B cell (primary cell): ENCODE measurements around the gene IQCM. TPM values are rescaled to one million over a fixed set of nuclear protein-coding genes. Genes with fewer than 3 reads are reported as not detected.

Experiments used
- ATAC-seq: fragments of 200-7000 bp; cut with Tn5 transposase; one replicate; pipeline ENCODE4 v1.10.0; 2021; ENCODE audit warnings: low read depth, mild to moderate bottlenecking, moderate number of reproducible peaks, moderate library complexity
- CTCF ChIA-PET: fragments of 350-600 bp; sonication (Branson Sonifier 250); formaldehyde crosslinking; loops from one replicate; lab custom pipeline; 2021; ENCODE audit warnings: antibody characterized with exemption, inconsistent platforms; lab: Charles Lee
- POLR2A ChIA-PET: fragments of 350-600 bp; sonication (Branson Sonifier 250); formaldehyde crosslinking; loops from one replicate; lab custom pipeline; 2021; ENCODE audit warnings: antibody characterized with exemption; lab: Charles Lee
- DNase-seq: peaks from one replicate; pipeline ENCODE4 v3.0.0; 2013
- H2AFZ ChIP-seq: 2 replicates; pipeline ENCODE4 v1.6.1; 2012; ENCODE audit warnings: mild to moderate bottlenecking, low read depth, low read length; ENCODE audit not compliant: insufficient read depth, poor library complexity, severe bottlenecking
- H3K27ac ChIP-seq, 2 donors: 1 replicate in 1 of 2; 2 replicates in 1 of 2; pipeline ENCODE4 v1.5.1; 2012 to 2013; ENCODE audit warnings: low read length in 2 of 2, mild to moderate bottlenecking in 2 of 2, moderate library complexity in 1 of 2
- H3K27me3 ChIP-seq, 4 experiments: fragments of 200-600 bp in 1 of 4; sonication (generic) in 1 of 4; replicated peaks in 1 of 4; 1 replicate in 2 of 4; 2 replicates in 2 of 4; pipeline versions ENCODE4 v1.6.1 to v1.7.0; 2013 to 2016; ENCODE audit warnings: low read length in 3 of 4, mild to moderate bottlenecking in 2 of 4, mixed read lengths in 1 of 4, moderate library complexity in 1 of 4; ENCODE audit not compliant: insufficient read depth in 4 of 4, control insufficient read depth in 3 of 4; ENCODE audit errors: control extremely low read depth in 1 of 4
- H3K36me3 ChIP-seq, 2 experiments: replicated peaks in 1 of 2; 1 replicate in 1 of 2; 2 replicates in 1 of 2; pipeline versions ENCODE4 v1.6.1 to v1.7.1; 2013; ENCODE audit warnings: low read length in 1 of 2; ENCODE audit not compliant: insufficient read depth in 2 of 2, control insufficient read depth in 1 of 2; ENCODE audit errors: control extremely low read depth in 1 of 2, extremely low read depth in 1 of 2
- H3K4me1 ChIP-seq, 2 donors: fragments of 200-600 bp in 1 of 2; sonication (generic) in 1 of 2; 1 replicate in 1 of 2; 2 replicates in 1 of 2; pipeline versions ENCODE4 v1.5.1 to v1.6.1; 2013 to 2017; ENCODE audit warnings: low read length in 2 of 2; ENCODE audit not compliant: control insufficient read depth in 2 of 2, insufficient read depth in 2 of 2
- H3K4me2 ChIP-seq: replicated peaks from 2 replicates; pipeline ENCODE3; 2012; ENCODE audit warnings: mild to moderate bottlenecking, low read depth, low read length; ENCODE audit not compliant: poor library complexity, severe bottlenecking
- H3K4me3 ChIP-seq, 5 experiments: fragments of 200-600 bp in 1 of 5; sonication (generic) in 1 of 5; 1 replicate in 3 of 5; 2 replicates in 2 of 5; pipeline versions ENCODE4 v1.5.1 to v1.7.0; 2011 to 2016; ENCODE audit warnings: low read length in 4 of 5, mild to moderate bottlenecking in 4 of 5, low read depth in 2 of 5, control low read depth in 1 of 5, moderate library complexity in 1 of 5; ENCODE audit not compliant: insufficient read depth in 1 of 5; ENCODE audit errors: control extremely low read depth in 1 of 5, extremely low read depth in 1 of 5
- H3K79me2 ChIP-seq: fragments of 200-600 bp; sonication (generic); one replicate; pipeline ENCODE4 v1.6.0; 2016; ENCODE audit warnings: low read length; ENCODE audit not compliant: control insufficient read depth, insufficient read depth
- H3K9ac ChIP-seq: fragments of 200-600 bp; sonication (generic); 2 replicates; pipeline ENCODE4 v1.6.1; 2017; ENCODE audit warnings: mild to moderate bottlenecking, low read length, moderate library complexity
- H3K9me3 ChIP-seq, 3 donors: one replicate each; pipeline versions ENCODE4 v1.6.1 to v1.7.1; 2013; ENCODE audit warnings: low read length in 2 of 3; ENCODE audit not compliant: control insufficient read depth in 2 of 3, insufficient read depth in 1 of 3; ENCODE audit errors: control extremely low read depth in 1 of 3
- H4K20me1 ChIP-seq: 2 replicates; pipeline ENCODE4 v1.6.0; 2012; ENCODE audit warnings: mild to moderate bottlenecking, low read length; ENCODE audit not compliant: insufficient read depth, control insufficient read depth, poor library complexity, severe bottlenecking
- H3K27ac Mint-ChIP-seq: one replicate; pipeline ENCODE4 v1.8.0; 2021; ENCODE audit warnings: mixed read lengths
- H3K27me3 Mint-ChIP-seq: one replicate; pipeline ENCODE4 v1.8.0; 2021; ENCODE audit warnings: mixed read lengths
- H3K4me1 Mint-ChIP-seq: one replicate; pipeline ENCODE4 v1.8.0; 2021; ENCODE audit warnings: mixed read lengths
- H3K4me3 Mint-ChIP-seq: one replicate; pipeline ENCODE4 v1.8.0; 2021; ENCODE audit warnings: mixed read lengths
- H3K9me3 Mint-ChIP-seq: one replicate; pipeline ENCODE4 v1.8.0; 2022; ENCODE audit warnings: mixed read lengths; ENCODE audit not compliant: insufficient read depth
- EZH2 ChIP-seq: IDR thresholded peaks from 2 replicates; pipeline ENCODE4 v1.6.1; 2012; ENCODE audit warnings: borderline replicate concordance, low read depth, mild to moderate bottlenecking, moderate library complexity, low read length; ENCODE audit not compliant: insufficient read depth, poor library complexity, severe bottlenecking
- WGBS: methylation state at CpG from one replicate; pipeline ENCODE4 v1.1.5; 2013; ENCODE audit warnings: missing lambda C conversion rate; ENCODE audit not compliant: insufficient coverage; 5-methylcytosine and 5-hydroxymethylcytosine counted together
- intact Hi-C: fragments of 100-400 bp; cut with micrococcal nuclease; formaldehyde crosslinking; loops from one replicate; pipeline ENCODE4 v1.10.0; 2022
- polyA plus RNA-seq: library from polyadenylated mRNA; depleted of rRNA; stranded (reverse); fragments of >200 nt; gene quantifications from 2 replicates; pipeline ENCODE4 v1.2.3, GENCODE V29; 2012
- total RNA-seq, 2 donors: library from RNA; stranded (reverse); fragments of 120-200 nt in 1 of 2; gene quantifications; 1 replicate in 1 of 2; 2 replicates in 1 of 2; pipeline versions ENCODE4 v1.2.3 to v1.2.4, GENCODE V29; 2013 to 2022
- TF ChIP-seq, protein P1 (sequence below): fragments of 200-600 bp; IDR thresholded peaks from one replicate; pipeline ENCODE4 v1.8.0; 2022; ENCODE audit warnings: antibody characterized with exemption, mild to moderate bottlenecking

Gene IQCM
- total and polyA plus RNA-seq, 2 donors (not counting 1 experiment from before 2014, with no cell fraction given): not detected

DNA sequence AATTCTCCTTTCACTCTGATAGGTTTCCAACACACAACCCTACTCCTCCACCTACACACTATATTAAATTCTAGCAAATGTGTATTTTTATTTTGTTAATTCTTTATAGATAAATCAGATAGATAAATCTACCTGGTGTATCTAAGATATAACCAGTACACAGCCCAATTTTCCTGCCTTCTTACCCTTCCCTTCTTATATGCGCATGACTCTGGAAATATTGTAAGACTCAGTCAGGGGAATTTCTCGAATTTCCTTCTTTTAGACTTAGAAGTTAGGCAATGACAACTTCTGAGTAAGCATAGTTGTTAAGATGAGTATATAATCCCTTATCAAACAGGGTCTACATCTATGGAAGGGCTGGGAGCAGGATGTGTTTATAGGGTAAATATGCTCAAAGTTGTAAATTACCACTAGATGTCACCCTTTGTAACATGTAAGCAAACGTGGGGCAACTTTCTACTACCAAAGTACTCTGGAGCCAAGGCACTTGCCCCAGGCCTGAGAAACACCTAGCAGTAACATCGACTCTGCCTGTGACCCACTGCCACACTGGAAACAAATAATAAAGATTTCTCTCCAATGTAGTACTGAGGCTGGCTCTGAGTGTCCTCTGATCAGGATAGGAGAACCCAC lies 444.7 kb downstream of the IQCM start:
- H3K27ac Mint-ChIP-seq: no peak overlapping the region
- intact Hi-C loops: no loop called here
- Histone ChIP-seq H3K79me2 (no peaks in the 10 kb centered on the region), H4K20me1 (no peaks in the 10 kb centered on the region), H3K9ac (no peak overlapping the region), H3K9me3 (no peaks in the 10 kb centered on the region), H3K27ac (no peak overlapping the region), H3K27me3 (no peaks in the 10 kb centered on the region), H3K4me2 (no peak overlapping the region), H3K36me3 (no peaks in the 10 kb centered on the region), H2AFZ (no peak overlapping the region), H3K4me3 (no peak overlapping the region), H3K4me1 (no peaks in the 10 kb centered on the region)
- DNase-seq (no peak), ATAC-seq (no peak)
- ChIA-PET CTCF (no interaction called here), POLR2A (no interaction called here)
- no peak for TF ChIP-seq EZH2
- TF ChIP-seq, protein P1, sequence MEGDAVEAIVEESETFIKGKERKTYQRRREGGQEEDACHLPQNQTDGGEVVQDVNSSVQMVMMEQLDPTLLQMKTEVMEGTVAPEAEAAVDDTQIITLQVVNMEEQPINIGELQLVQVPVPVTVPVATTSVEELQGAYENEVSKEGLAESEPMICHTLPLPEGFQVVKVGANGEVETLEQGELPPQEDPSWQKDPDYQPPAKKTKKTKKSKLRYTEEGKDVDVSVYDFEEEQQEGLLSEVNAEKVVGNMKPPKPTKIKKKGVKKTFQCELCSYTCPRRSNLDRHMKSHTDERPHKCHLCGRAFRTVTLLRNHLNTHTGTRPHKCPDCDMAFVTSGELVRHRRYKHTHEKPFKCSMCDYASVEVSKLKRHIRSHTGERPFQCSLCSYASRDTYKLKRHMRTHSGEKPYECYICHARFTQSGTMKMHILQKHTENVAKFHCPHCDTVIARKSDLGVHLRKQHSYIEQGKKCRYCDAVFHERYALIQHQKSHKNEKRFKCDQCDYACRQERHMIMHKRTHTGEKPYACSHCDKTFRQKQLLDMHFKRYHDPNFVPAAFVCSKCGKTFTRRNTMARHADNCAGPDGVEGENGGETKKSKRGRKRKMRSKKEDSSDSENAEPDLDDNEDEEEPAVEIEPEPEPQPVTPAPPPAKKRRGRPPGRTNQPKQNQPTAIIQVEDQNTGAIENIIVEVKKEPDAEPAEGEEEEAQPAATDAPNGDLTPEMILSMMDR: no peak
- no peak overlapping the region for H3K4me3 Mint-ChIP-seq
- 40% methylated on average over 2 of the region's 4 CpGs for WGBS
- no peaks in the 10 kb centered on the region for H3K9me3 Mint-ChIP-seq
- H3K27me3 Mint-ChIP-seq: no peaks in the 10 kb centered on the region
- no peaks in the 10 kb centered on the region for H3K4me1 Mint-ChIP-seq

DNA sequence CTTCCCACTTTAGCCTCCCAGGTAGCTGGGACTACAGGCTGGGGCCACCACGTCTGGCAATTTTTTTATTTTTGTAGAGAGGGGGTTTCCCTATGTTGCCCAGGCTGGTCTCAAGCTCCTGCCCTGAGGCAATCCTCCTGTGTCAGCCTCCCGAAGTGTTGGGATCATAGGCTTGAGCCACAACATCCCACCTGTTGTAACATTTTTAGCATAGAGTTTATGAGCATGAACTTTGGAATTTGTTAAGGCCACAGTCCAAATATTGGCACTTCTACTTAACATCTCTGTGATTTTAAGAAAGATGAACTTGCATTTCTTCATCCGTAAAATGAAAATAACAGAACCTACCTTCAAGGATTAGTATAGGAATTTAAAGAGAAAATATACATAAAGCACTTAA lies 445.6 kb downstream of the IQCM start:
- ATAC-seq (no peak), DNase-seq (no peak)
- intact Hi-C loops: no loop called here
- POLR2A ChIA-PET: no interaction called here
- Histone ChIP-seq H3K9me3 (no peaks in the 10 kb centered on the region), H3K9ac (no peak overlapping the region), H3K36me3 (no peaks in the 10 kb centered on the region), H3K79me2 (no peaks in the 10 kb centered on the region), H3K27me3 (no peaks in the 10 kb centered on the region), H3K4me1 (no peaks in the 10 kb centered on the region), H3K4me2 (no peak overlapping the region), H4K20me1 (no peaks in the 10 kb centered on the region), H3K4me3 (no peak overlapping the region), H2AFZ (no peak overlapping the region), H3K27ac (no peak overlapping the region)
- no peak for TF ChIP-seq EZH2
- TF ChIP-seq, protein P1: no peak
- Mint-ChIP-seq H3K27ac (no peak overlapping the region), H3K4me1 (no peaks in the 10 kb centered on the region), H3K27me3 (no peaks in the 10 kb centered on the region), H3K9me3 (no peaks in the 10 kb centered on the region), H3K4me3 (no peak overlapping the region)
- WGBS: no CpG with 5 or more reads among the region's 3 CpGs
- CTCF ChIA-PET: no interaction called here
